Midbrain (tissue), 1 donor: ENCODE measurements around the gene SLAMF9.

ENCODE experiments used
- DNase-seq: peaks from one replicate; lab custom pipeline; 2025; lab: John Stamatoyannopoulos, UW

SLAMF9 gene

DNA sequence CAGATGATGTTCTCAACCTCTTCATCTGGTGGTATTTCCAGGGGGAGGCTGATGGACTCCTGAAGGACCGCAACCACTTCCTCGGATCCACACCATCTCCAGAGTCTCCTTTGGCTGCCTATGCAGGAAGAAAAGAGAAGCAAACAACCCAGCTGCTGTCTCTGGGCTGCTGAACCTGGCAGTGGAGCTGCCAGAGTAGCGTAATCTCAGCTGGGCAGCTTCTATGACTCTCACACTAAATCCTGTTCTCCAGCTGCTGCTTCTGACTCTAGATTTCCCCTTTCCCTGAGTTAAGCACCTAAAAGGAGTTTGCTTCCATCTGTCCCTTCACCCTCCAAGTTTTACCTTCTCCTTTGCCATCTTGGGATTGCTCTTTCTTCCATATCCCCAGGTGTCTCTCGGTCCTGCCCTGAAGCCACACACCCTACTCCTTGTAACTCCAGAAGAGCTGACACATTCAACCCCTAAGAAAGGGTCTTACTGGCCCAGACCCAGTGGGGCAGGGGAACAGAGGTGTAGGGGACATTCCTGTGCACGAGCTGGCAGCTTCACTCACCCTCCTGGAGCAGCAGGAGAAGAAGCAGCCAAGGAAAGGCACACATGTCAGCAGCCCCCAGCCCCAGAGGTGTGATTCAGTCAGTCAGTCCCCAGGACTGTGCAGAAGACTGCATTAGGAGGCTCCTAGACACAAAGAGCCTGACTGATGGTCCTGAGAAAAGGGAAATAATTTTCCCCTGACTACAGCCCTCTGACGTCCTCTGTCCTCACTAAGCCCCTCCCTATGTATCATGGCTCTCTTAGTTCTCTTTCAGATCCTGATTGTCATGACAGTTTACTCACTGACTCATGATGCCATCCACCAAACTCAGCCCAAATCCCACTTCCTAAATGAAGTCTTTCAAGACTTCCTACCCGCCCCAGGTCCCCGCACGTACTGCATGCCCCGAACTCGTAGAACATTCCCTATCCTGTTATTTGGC lies at the start of gene SLAMF9:
SLAMF9 (minus strand) TSS at position 702 of the 980 bp plus-strand sequence; CDS start at position 602, 100 bp downstream.
- no peak for DNase-seq

DNA sequence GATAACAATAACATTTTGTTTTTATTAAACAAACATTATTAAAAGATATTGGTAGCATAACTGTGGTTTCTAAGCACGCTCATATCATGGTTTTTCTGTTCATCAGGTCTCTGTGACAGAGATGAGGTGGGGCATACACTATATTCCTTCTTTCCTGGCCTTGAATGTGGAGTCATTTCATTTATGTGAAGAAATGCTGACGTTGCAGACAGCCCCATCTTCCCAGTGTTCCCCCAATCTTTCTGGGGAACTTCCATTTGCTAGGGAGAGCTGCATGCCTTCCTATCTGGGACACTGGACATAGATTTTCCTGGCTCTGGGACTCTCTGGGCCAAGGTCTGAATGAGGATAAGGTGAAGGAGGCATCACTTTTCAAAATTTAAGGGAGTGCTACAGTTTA lies 47.4 kb upstream of the SLAMF9 start:
- DNase-seq: no peak

DNA sequence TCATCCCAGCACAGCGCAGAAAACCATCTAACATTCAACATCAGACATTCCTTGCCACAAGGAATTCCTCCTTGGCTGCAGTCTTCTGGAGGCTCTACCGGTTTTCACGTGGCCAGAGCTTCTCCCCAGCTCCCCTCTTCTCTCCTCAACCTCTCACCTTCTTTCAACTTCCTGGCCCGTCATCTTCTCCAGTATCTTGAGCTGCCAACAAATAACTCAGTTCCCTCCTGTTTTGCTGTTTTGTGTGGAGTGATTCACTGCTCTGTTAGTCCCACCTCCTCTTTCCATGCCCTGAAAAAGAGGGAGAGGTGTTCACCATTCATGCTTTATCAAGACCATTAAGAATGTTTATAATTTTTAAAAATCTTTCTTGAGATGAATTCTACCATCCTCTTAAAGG lies 45.2 kb upstream of the SLAMF9 start:
- DNase-seq: no peak

- DNase-seq: no peak
Measured at GRCh38 chr1:159996653-159997052, 42.6 kb upstream of the SLAMF9 start.

DNA sequence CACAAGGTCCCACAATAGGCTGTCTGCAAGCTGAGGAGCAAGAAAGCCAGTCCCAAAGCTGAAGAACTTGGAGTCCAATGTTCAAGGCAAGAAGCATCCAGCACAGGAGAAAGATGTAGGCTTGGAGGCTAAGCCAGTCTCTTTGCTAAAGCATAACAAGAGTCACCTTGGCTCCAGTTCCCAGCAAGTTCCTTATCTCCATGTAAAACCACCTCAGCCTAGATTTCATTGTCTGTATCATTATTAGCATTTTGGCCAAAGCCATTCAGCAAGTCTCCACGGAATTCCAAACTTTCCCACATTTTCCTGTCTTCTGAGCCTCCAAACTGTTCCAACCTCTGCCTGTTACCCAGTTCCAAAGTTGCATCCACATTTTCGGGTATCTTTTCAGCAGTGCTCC lies 40.9 kb upstream of the SLAMF9 start:
- no peak for DNase-seq

- no peak for DNase-seq
Measured at GRCh38 chr1:159993911-159994310, 39.9 kb upstream of the SLAMF9 start.

GRCh38 chr1:159992161-159992560 lies 38.1 kb upstream of the SLAMF9 start:
- no peak for DNase-seq

GRCh38 chr1:159991513-159991912 lies 37.5 kb upstream of the SLAMF9 start:
- DNase-seq: no peak

DNA sequence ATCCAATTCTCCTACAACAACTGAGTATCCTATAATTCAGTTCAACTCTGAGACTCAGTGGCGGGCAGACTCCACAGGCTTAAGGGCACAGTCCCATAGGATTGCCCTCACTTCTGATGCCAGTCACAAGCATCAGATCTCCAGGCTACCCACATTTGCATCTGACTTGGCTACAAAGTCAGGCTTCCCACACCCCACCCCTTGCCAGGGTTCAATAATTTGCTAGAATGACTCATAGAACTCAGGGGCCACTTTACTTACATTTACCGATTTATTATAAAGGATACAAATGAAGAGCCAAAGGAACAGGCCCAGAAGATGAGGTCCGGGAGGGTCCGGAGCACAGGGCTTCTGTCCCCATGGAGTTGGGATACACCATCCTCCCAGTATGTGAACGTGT lies 36.0 kb upstream of the SLAMF9 start:
- DNase-seq: no peak

DNA sequence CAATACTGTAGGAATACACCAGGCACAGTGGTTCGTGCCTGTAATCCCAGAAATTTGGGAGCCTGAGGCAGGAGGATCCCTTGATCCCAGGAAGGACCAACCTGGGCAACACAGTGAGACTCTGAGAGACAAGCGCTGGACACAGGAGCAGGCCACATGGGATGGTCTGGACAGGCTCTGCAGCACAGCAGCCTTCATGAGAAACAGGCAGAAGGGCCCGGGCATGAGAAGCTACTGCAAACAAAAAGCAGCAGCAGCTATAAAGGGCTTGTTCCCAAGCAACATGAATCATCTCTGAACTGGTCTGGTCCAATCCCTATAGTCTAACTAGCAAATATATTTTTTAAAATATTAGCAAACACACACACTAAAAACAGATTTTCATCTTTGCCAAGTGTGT lies 35.5 kb upstream of the SLAMF9 start:
- DNase-seq: no peak

- DNase-seq: no peak
Measured at GRCh38 chr1:159988006-159988405, 34.0 kb upstream of the SLAMF9 start.

- DNase-seq: no peak
Measured at GRCh38 chr1:159987186-159987585, 33.1 kb upstream of the SLAMF9 start.

GRCh38 chr1:159986531-159986930 lies 32.5 kb upstream of the SLAMF9 start:
- no peak for DNase-seq

DNA sequence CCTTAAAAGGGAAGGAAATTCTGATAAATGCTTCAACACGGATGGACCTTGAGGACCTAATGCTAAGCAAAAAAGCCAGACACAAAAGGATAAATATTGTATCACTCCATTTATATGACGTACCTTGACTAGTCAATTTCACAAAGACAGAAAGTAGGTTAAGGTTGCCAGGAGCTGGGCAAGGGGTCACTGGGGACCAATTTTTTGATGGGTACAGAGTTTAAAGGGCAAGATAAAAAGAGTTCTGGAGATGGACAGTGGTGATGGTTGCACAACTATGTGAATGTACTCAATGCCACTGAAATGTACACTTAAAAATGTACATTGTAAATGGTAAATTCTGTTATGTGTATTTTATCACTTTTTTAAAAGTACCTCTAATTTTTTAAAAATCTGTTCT lies 32.1 kb upstream of the SLAMF9 start:
- DNase-seq: no peak

- DNase-seq: no peak
Measured at GRCh38 chr1:159985473-159985872, 31.4 kb upstream of the SLAMF9 start.

DNA sequence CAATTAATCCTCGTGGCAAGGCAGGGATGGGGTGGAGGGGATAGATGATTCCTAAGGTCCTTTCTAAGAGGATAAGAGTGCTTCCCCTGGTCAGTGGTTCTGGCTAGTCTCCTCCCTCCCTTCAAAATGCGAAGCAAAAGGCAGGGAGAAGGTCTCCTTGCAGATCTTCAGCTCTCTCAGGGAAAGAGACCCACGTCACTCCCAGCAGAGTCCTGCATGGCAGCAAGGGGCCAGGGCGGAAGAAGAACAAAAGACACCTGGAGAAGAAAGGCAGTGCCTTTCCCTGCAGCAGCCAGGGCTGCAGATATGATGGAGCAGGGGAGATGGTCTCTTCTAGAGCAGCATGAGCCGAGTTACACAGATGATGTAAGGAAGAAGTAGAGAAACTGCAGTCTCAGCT lies 29.6 kb upstream of the SLAMF9 start:
- DNase-seq: no peak

GRCh38 chr1:159982280-159982679 lies 28.2 kb upstream of the SLAMF9 start:
- DNase-seq: no peak

DNA sequence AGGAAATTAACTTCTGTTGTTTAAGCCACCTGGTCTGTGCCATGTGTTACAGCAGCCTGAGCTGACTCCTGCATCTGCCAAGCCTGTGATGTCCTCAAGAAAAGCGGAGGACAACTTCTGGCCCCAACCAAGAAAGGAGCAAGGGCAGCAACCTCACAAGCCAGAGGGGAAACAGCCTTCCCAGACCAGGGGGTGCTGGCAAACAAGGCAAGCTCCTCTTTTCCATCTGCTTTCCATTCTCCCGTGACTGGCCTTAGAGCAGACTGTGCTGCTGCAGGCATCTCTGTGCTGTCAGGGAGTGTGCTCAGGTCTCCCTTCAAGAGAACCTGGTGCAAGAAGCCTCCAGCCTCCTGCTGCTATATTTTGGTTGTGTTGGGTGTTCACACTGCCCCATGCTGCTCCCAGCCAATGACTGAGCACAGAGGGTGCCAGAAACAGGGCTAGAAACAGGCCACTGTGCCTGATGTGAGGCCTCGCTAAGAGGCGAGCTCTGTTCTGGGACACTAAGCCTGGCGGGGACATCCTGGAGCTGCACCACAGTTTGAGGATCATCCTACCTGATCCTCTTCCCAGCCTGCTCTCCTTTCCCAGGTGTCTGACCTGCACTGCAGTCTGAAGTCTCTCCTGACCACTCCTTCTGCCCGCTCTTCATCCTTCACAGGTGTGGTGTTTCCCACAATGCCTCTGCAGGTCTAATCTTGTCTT lies 27.5 kb upstream of the SLAMF9 start:
- DNase-seq: no peak

GRCh38 chr1:159980786-159981185 lies 26.7 kb upstream of the SLAMF9 start:
- DNase-seq: no peak

- DNase-seq: no peak
Measured at GRCh38 chr1:159980076-159980475, 26.0 kb upstream of the SLAMF9 start.

DNA sequence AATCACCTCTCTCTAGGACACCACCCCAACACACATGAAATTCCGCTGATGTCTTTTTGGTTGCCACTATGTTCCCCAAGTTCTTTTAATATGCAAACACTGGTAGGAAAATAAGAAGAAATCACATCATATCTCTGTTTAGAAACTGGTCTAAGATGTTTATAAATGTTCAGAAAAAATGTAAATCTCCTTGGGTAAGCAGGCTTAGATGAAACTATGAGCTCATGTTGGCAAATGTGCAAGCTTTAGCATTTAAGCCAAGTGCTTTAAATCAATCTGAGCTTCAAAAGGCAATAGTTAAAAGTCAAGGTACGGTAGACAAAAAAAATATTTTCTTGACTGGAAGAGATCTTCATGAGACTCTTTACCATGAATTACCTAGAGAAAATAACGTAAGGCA lies 25.2 kb upstream of the SLAMF9 start:
- no peak for DNase-seq

DNA sequence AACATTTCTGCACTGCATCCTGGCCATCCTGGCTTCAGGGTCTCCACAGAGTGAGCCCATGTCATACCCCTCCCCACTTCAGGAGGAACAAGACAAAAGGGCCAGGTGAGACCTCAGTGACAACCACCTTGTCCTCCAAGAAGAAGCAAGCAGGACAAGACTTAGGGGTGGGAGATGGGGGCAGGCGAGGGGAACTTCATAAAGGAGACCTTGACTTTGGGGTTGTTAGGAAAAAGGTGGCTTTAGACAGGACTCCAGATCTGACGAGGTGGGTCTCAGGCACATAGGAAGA lies 24.0 kb upstream of the SLAMF9 start:
- no peak for DNase-seq

- no peak for DNase-seq
Measured at GRCh38 chr1:159977364-159978106, 23.5 kb upstream of the SLAMF9 start.
